ENCODE results near the gene FBLN2.
A peak's percentile ranks its signal among the peaks of the same experiment; 100 is the strongest.
"Not testable (repeated sequence)": the region's sequence is repeated elsewhere in the genome, so short reads cannot be mapped to it uniquely, and the experiment has no call there.

Gene FBLN2

GRCh38 chr3:13548696-13549622, at the start of gene FBLN2:
Gene FBLN2, plus strand, starts transcription at chr3:13549125. Its CDS starts 21,231 bp downstream, at chr3:13570356.
- peak; percentile 46 for DNase-seq

- not testable (repeated sequence) for DNase-seq
Measured at GRCh38 chr3:13499246-13499645, 49.7 kb upstream of the FBLN2 start.

- DNase-seq, result no peak
Measured at GRCh38 chr3:13500133-13500885, 48.6 kb upstream of the FBLN2 start.

DNA sequence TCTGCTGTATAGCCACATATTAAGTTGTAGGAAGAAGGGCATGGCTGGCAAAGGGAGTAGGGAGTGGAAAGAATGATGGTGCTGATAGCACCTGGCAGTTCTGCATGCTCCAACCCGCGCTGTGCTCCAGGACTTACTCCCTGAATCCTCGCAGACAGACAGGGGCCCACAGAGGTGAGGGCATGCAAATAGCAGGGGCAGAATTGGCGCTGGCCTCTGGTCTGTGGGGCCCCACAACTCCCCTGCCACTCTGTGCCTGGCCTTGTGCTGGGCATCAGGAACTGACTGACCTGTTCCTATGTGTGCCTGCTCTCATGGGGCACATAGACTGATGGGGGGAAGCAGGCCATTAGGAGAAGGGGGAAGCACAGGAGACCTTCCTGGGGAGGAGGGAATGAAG, 47.9 kb upstream of the FBLN2 start:
- DNase-seq, result no peak

DNA sequence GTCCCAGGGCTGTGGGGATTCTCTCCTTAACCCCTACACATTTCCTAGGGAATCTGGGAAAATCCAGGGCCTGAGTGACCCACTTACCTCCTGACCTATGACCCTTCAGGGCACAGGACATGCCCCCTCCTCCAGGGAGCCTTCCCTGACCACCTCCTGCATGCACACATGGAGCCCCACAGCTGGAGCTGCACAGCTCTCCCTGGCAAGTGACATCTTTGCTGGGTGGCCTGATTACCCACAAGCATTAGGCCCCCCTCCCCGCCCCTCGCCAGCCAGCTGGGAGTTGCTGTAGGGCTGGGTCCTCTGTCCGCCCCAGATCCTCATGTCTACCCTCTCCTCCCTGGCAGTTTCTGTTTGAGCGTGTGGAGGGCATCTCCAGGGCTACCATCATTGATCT, 47.4 kb upstream of the FBLN2 start:
- no peak for DNase-seq

GRCh38 chr3:13501958-13502790, 46.8 kb upstream of the FBLN2 start:
- no peak for DNase-seq

GRCh38 chr3:13502791-13503060, 46.2 kb upstream of the FBLN2 start:
- DNase-seq, result no peak

DNA sequence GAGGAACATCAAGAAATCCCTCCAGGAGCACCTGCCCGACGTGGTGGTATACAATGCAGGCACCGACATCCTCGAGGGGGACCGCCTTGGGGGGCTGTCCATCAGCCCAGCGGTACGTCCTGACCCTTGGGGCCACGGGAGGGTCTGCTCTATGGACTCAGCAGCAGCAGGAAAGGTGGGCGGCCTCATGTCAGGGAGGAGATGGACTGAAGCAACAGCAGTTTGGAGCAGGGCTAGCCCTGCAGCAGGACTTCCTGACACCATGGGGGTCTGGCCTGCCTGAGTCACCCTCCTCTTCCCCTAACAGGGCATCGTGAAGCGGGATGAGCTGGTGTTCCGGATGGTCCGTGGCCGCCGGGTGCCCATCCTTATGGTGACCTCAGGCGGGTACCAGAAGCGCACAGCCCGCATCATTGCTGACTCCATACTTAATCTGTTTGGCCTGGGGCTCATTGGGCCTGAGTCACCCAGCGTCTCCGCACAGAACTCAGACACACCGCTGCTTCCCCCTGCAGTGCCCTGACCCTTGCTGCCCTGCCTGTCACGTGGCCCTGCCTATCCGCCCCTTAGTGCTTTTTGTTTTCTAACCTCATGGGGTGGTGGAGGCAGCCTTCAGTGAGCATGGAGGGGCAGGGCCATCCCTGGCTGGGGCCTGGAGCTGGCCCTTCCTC, 44.6 kb upstream of the FBLN2 start:
- no peak for DNase-seq

DNA sequence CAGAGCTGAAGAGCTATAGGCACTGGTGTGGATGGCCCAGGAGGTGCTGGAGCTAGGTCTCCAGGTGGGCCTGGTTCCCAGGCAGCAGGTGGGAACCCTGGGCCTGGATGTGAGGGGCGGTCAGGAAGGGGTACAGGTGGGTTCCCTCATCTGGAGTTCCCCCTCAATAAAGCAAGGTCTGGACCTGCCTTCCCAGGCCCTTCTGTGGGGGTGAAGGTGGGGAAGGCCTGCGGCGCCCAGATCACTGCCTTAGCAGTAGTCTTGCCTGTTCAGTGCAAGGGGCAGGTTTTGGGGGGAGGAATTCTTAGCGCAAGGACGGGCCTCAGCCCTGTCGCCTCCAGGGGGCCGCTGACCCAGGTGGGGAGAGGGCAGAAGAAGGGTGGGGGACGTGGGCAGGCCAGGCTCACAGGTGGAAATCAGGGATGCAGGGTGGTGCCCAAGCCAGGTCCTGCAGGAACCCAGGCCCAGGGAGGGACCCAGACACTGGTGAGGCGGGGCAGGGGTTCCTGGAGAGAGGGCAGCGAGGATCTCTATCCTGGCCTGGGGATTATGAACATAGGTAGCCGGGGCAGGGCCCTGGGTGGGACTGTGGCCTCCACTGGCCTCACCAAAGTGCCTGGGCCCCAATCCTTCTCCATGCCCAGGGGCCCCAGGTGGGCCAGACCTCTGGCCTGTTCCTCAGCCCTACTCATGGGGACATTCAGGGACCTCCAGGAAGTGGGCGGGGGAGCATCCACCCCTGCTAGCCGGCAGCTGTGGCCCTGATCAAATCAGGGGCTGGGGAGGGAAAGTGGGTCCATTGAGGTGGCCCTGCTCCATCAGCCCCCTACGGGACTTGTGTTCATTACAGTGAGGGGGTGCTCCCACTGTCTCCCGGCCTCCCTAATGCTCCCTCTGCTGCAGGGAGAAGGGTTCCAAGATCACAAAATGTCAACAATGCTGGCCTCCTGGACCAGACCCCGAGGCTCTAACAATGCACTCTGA, 43.5 kb upstream of the FBLN2 start:
- no peak for DNase-seq

- DNase-seq, result no peak
Measured at GRCh38 chr3:13506239-13506638, 42.7 kb upstream of the FBLN2 start.

GRCh38 chr3:13506680-13507079, 42.2 kb upstream of the FBLN2 start:
- no peak for DNase-seq

- no peak for DNase-seq
Measured at GRCh38 chr3:13507247-13507569, 41.7 kb upstream of the FBLN2 start.

DNA sequence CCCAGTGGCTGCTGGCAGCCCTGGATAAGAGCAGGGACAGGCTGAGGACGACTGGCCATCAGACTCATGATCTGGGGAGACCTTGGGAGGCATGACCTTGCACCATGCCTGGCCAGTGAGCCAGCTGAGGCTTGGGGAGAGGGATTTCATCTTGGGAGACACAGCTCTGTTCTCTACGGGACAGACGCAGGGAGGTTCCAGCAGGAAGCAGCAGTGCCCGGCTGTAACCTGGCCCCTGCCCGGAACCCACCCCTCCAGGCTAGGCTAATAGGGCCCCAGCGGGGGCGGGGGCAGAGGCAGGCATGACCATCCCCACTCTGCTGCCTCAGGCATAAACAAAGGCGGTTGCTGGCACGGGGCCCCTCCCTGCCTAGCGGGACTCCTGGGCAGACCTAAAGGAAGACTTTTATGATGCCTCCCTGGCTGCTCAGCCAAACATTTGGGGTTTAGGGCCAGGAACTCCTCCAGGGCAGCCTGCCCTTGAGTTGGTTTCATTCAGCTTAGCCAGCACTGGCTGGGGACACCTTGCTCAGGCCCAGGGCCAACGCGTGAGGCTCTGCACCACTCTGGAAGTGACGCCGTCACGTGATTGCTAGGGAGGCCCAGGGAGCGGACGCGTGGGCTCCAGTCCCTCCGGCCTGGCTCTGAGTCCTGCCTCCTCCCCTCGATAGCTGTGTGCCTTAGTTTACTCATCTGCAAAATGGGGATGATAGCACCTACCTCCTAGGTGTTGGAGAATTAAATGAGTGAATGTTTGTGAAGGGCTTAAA, 41.2 kb upstream of the FBLN2 start:
- no peak for DNase-seq

- DNase-seq, result no peak
Measured at GRCh38 chr3:13508496-13508895, 40.4 kb upstream of the FBLN2 start.

- DNase-seq, result no peak
Measured at GRCh38 chr3:13509059-13509815, 39.7 kb upstream of the FBLN2 start.

GRCh38 chr3:13509816-13510192, 39.1 kb upstream of the FBLN2 start:
- no peak for DNase-seq

DNA sequence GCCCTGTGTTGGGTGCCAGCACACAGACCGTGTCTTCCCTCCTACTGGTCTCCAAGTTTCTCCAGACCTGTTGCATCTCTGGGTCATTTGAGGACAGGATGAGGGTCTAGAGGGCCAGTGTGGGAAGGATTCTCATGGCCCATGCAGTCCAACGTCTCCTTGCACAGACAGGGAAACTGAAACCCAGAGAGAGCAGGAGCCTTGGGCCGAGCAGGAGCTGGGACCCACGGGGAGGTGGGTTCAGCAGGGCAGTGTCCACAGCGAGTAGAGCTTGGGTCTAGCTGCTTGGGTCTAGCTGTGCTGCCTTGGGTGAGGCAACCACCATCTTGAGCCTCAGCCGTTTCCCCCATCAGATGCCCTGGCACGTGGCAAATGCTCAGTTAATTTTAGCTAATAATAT, 36.5 kb upstream of the FBLN2 start:
- DNase-seq, result no peak

DNA sequence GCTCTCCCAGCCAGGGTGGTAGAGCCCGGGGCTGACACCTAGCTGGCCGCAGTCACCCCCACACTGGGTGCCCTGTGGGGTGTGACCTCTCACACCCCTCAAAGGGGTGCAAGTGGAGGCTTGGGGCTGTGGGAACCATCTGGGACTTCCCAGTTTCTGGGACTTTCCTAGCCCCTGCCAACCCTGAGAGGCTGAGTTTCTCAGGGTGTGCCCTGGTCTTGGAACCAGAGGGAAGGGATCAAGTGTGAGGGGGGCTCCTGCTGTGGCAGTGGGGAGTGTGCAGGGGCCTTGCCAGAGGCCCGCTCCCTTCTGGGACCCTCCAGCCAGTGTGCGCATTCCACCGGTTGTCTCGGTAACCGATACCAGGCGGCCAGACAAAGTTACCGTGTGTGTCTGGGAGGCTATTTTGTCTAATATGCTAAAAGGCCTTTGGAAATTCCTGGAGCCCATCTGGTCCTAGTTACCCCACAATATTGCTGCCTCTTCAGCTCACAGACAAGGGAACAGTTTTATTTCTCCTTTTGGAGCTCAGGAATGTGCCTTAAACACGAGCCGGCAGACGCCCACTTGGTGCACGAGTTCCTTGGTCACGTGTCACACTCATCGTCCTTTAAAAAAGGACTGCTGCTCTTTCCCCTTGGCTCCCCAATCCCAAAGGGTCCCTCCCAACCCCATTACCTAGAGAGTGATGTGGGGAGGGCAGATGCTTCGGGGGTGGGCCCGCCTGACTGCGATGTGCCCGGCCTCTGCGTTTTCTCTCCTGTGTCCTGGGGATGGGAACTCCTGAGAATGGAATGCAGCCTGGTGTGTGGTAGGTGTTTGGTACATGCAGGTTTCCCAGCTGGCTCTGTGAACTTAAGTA, 35.6 kb upstream of the FBLN2 start:
- DNase-seq, result no peak

- no peak for DNase-seq
Measured at GRCh38 chr3:13513913-13514517, 34.9 kb upstream of the FBLN2 start.

Data from DMS53 (cell line).